Caki2 (cell line): ENCODE measurements around the gene CDIP1. TPM values are rescaled to one million over a fixed set of nuclear protein-coding genes. Genes with fewer than 3 reads are reported as not detected.

Experiments used
- DNase-seq: peaks from one replicate; pipeline ENCODE4 v3.0.0-alpha.2; 2015; ENCODE audit warnings: low read depth
- in situ Hi-C: cut with HindIII; loops from 2 replicates; pipeline ENCODE4 v1.10.0; 2016; ENCODE audit warnings: low sequenced_read_pairs, low pct_unique_long_range_greater_than_20kb, mixed read lengths
- total RNA-seq: library from RNA; depleted of rRNA; stranded (reverse); fragments of >200 nt; shearing (Covaris generic); gene quantifications from 2 replicates; pipeline ENCODE4 v1.2.3, GENCODE V29; 2014; ENCODE audit warnings: low replicate concordance

The CDIP1 gene
- total RNA-seq, 1 experiment from 2014 or later: 0.20 TPM

DNA sequence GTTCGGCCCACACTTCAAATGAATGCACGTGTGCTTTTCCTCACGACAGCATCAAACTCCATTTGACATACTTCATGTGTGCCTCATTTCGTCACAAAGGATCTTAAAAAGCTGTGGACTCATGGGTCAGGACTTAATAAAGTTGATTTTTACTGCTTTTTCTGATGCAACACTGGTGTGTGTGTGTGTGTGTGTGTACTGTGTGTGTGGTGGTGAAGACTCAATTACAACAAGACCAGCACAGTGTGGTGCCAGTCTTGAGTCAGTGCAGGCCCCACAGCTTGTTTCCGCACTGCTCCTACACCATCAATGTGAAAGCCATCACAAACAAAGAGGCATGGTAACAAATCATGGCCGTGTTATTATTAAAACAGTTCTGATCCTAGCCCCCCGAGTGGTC, 17.7 kb downstream of the CDIP1 start:
- in situ Hi-C loops: loop anchor here (25.0 kb wide), 1 partner anchor 116 kb away; no protein-coding TSS in a partner anchor
- DNase-seq: no peak

DNA sequence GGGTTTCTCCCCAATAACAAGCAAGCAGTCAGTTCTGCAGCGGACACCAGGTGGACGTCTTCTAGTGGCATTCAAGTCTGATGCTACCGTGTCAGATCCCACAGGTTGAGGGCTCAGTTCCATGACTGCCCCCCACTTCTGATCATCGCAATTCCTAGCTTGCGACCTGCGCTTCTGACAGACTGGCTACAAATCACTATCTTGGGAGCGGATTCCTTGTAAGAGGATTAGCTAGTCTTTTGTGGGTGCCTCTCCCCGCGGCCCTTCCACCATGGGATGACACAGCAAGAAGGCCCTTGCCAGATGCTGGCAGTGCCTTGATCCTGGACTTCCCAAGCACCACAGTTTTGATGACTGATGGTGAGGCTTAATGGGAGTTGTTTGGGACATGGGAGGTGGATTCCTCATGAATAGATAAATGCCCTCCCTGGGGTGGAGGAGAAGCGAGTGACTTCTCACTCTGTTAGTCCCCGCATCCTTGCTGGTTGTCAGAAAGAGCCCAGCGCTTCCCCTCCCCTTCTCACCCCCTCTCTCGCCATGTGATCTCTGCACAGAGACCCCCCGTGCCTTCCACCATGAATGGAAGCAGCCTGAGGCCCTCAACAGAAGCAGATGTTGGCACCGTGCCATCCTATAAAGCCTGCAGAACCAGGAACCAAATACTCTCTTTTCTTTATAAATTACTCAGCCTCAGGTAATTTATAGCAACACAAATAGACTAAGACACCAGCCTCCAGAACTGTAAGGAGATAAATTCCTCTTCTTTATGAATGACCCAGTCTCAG, 19.1 kb downstream of the CDIP1 start:
- DNase-seq: no peak
- in situ Hi-C loops: loop anchor here (25.0 kb wide), 1 partner anchor 118 kb away; no protein-coding TSS in a partner anchor

DNA sequence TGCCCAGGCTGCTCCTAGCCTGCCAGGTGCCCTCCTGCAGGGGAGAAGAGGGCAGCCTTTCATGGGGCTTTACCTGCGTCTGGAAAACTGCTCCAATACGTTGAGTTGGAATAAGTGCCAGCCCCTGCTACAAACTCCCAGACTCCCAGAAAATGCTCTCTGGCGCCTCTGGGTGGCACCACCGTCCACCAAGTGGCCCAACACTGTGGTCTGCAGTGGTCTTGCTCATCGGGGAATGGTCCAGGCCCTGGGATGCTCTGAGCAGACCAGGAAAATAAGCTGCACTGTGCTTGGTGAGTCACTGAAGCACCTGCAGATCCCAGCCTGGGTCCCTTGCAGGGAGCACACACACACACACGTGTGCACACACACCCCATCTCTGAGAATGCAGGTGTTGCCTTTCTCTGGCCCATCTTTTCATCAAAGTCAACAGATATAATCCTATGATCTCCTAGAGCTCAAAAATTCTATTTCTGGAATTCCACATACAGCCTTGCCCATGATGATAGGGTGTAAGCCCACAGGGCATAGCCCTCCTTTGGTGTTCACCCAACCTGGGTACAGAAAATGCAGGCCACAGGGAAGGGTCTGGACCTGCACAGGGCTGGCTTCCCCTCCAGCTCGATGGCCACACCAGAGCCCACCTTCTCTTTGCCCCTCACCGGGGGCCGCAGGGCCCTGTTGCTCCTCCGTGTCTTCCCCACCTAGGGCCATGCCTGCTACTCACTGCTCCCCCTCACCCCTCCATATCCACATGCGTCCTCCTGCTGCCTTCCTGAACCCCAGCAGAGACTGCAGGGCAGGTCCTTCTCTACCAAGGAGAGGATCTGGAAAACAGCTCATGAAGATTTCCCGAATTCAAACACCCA, 20.5 kb downstream of the CDIP1 start:
- peak; percentile 30 for DNase-seq
- in situ Hi-C loops: loop anchor here (25.0 kb wide), 1 partner anchor 119 kb away; no protein-coding TSS in a partner anchor

DNA sequence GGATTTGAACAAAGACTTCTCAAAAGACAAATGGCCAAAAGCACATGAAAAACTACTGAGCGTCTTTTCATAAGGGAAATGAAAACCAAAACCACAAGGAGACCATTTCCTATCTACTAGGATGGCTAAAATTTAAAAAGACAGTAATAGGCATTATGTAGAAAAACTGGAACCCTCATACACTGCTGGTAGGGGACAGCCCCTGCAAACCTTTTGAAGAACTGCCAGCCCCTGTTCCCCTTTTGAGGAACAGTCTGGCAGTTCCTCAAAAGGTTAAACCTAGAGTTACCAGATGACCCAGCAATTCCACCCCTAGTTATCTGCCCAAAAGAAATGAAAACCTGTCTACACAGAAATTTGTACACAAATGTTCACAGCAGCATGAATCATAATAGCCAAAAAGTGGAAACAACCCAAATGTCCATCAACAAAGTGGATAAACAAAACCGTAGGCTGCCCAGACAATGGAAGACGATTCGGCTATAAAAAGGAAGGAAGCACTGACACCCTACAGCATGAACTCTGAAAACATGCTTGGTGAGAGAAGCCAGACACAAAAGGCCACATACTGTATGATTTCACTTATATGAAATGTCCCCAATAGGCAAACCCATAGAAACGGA, 22.9 kb downstream of the CDIP1 start:
- in situ Hi-C loops: loop anchor here (25.0 kb wide), 1 partner anchor 122 kb away; no protein-coding TSS in a partner anchor

DNA sequence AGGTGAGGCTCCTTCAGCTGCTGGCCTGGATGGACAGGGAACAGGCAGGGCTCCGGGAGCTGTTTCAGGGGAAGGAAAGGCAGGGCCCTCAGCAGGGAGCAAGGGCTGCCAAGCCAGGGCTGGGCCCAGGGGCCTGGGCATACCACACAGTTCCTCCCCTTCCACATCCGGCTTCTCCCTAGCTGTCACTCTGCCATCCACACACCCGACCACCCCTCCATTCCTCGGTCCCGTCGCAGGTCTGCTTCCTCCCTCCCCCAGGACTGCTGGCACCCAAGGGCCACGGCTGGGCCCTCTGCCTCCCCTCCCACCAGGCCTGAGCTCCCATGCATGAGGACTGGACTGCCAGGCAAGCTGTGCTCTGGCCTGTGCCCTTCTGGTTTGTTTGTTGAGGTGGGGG, 24.0 kb downstream of the CDIP1 start:
- in situ Hi-C loops: loop anchor here (25.0 kb wide), 1 partner anchor 123 kb away; no protein-coding TSS in a partner anchor
- DNase-seq: no peak

More for the DNA sequence above, 22.9 kb downstream of the CDIP1 start:
- no peak for DNase-seq

DNA sequence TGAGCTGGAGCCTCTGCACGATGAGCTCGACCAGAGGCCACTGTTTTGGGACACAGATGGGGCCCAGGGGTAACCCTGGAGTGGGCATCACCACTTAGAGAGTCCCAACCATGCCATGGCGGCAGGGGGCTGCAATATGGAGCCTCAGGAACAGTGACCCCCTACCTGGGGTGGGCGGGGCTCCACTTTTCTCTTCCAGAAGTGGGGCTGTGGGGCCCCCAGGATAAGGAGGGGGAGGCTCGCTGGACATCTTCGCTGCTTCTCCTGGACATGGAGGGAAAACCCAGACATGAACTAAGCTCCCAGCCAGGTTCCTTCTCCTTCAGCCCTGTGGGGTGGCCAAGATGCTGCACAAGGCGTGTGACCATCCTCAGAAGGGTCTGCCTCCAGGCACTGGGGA, 24.7 kb downstream of the CDIP1 start:
- in situ Hi-C loops: loop anchor here (25.0 kb wide), 1 partner anchor 123 kb away; no protein-coding TSS in a partner anchor
- DNase-seq: no peak

DNA sequence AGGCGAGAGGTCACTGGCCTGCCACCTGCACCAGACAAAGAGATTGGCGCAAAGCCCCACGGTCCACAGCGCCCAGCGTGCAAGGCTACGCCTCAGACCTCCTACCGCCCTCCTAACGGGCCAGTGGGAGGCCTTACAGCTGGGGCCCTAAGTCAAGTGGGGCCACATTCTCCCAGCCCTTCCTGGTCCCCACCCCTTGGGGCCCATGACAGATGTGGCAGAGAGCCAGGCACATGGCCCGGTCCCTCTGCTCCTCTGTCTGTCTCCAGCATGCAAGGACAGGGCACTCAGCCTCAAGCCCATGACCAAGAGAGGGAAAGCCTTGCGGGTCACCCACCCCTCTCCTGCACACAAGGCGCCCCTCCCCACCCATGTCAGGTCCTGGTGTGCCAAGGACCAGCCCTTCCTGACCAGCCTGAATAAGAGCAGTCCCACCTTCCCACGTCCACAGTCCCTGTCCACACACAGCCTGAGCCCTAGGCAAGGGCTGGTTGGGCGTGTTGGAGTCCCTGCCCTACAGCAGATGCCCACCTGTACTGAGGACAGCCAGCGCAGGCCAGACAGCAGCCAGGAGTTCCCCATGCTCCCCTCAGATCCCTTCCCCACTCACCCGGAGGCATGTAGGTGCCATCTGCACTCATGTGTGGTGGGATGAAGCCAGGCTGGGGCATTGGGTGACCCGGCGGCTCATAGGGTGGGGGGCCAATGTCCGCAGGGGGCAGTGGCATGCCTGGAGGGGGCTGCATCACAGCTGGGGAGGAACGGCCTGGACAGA, 25.3 kb downstream of the CDIP1 start:
- no peak for DNase-seq
- in situ Hi-C loops: loop anchor here (25.0 kb wide), 1 partner anchor 124 kb away; no protein-coding TSS in a partner anchor

DNA sequence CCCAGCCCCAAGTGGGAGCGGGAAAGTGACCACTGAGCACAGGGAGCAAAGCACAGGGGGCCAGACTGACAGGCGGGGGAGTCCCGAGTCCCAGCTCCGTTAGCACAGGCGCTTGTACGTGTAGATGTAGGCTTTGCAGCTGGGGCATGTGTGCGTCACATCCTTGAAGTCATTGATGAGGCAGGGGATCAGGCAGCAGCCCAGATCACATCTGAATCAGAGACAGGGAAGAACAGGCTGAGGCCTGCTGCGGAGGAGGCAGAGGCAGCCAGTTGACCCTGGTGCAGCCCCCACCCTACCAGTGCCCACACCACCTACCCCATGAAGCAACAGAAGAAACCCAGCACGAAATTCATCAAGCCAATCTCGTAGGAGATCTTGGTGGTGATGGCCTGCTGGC, 26.1 kb downstream of the CDIP1 start:
- in situ Hi-C loops: loop anchor here (25.0 kb wide), 1 partner anchor 125 kb away; no protein-coding TSS in a partner anchor
- DNase-seq: no peak

DNA sequence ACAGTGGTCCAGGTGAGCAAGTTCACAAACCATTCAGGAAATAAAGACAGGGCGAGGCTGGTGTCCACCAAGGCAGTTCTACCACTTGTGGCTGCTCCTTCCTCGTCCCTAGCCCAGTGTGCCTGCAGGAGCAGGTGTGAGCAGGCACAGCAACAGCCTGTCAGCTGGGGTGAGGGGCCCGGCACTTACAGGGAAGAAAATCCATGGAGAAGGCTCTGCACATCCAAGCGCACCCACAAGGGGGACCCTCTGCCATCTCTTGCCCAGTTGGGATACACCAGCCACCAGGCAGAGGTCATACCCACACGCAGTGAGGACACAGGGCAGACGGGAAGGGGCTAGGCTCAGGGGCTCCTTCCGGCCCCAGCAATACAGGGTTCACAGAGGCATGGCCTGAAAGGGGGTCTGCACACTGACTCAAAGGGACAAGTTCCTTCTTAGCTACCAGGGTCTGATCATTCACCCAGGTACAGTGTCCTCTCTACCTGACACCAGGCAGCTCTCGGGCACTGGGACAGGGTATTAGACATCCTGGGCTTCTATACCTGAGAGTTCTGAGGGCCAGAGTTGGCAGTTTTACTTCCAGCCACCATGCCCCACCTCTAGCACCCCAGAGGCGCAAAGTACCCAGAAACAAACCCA, 27.0 kb downstream of the CDIP1 start:
- DNase-seq: peak; percentile 54
- in situ Hi-C loops: loop anchor here (25.0 kb wide), 1 partner anchor 126 kb away; no protein-coding TSS in a partner anchor

DNA sequence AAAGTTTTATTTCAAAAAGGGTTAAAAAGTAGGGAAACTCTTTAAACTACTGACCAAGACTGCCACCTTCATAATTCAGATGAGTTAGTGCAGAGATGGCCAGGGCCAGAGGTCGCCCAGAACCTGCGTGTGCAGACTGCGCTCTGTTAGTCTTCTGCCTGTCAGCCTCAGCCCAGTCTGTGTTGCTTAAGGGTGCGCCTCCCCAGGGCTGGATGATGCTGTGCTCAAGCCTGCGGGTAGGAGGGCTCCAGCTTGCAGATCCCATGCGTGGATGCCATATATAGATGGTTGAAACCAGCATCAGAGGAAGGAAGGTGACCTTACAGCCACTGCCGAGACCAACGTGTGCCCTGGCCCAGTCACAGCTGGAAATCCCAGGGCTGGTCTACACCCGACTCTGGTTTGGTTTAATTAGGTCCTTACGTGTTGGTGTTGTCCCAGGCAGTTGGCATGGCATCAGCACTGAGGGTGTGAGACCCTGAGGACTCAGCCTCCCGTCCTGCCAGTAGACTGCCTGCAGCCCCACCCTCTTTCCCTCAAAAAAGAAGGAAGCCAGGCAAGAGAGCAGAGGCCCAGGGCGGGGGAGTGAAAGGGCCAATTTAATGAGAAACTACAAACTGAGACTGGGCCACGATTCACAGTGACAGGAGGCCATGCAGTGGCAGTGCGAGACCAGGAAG, 27.7 kb downstream of the CDIP1 start:
- DNase-seq: no peak
- in situ Hi-C loops: loop anchor here (25.0 kb wide), 1 partner anchor 126 kb away; no protein-coding TSS in a partner anchor

DNA sequence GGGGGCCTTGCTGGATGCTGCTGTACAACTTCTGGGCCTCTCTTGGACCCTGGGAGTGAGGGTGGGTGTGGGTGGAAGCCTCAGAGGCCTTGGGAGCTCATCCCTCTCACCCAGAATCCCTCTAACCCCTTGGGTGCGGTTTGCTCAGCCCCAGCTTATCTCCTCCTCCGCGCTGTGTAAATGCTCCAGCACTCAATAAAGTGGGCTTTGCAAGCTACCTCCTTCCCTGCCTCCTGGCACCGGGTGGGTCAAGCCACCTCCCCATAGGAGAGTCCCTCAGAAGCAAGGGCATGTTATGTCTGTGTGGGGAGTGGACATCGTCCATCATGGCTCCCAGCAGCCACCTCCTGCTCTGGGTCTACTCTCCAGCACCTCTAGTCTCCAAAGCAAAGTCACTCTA, 28.4 kb downstream of the CDIP1 start:
- no peak for DNase-seq
- in situ Hi-C loops: loop anchor here (25.0 kb wide), 1 partner anchor 127 kb away; no protein-coding TSS in a partner anchor

DNA sequence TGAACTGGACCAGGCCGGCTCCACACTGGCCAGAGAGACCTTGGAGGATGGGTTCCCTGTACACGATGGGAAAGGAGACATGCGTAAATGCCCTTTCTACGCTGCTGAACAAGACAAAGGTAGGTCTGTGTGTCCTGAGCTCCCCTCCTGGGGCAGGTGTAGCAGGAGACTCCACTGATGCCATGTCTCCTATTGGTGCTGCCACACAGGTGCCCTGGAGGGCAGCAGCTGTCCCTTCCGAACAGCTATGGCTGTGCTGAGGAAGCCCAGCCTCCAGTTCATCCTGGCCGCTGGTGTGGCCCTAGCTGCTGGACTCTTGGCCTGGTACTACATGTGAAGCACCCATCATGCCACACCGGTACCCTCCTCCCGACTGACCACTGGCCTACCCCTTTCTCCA, 29.2 kb downstream of the CDIP1 start:
- no peak for DNase-seq
- in situ Hi-C loops: loop anchor here (25.0 kb wide), 1 partner anchor 128 kb away; no protein-coding TSS in a partner anchor

DNA sequence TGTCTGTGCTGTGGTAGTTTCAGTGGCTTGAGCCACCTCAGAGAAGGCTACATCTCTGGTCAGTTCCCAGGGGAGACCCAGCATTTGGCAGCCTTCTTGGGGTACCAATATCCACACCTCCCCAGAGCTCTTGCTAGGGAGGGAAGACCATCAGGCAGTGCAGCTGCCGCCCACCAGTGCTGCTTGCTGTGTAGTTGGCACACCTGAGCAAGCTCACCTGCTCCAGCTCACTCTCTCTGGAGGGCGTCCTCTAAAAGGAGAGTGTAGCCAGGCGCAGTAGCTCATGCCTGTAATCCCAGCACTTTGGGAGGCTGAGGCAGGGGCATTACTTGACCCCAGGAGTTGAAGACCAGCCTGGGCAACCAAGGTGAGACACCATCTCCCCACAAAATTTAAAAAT, 29.8 kb downstream of the CDIP1 start:
- in situ Hi-C loops: loop anchor here (25.0 kb wide), 1 partner anchor 128 kb away; no protein-coding TSS in a partner anchor
- DNase-seq: no peak

DNA sequence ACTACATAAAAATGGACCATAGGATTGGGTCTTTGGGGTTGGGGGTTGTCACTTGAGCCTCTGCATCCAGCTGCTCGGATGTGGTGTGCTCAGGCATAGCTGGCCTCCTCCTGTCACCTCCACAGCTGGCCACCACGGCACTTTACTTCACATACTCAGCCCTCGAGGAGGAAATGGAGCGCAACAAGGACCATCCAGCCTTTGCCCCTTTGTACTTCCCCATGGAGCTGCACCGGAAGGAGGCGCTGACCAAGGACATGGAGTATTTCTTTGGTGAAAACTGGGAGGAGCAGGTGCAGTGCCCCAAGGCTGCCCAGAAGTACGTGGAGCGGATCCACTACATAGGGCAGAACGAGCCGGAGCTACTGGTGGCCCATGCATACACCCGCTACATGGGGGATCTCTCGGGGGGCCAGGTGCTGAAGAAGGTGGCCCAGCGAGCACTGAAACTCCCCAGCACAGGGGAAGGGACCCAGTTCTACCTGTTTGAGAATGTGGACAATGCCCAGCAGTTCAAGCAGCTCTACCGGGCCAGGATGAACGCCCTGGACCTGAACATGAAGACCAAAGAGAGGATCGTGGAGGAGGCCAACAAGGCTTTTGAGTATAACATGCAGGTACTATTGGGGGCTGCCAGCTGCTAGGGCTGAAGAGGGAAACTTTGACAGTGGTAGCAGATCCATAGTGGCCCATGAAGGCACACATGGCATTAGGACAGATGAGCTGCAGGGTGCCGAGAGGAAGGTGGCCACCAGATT, 30.8 kb downstream of the CDIP1 start:
- DNase-seq: no peak
- in situ Hi-C loops: loop anchor here (25.0 kb wide), 1 partner anchor 130 kb away; no protein-coding TSS in a partner anchor

DNA sequence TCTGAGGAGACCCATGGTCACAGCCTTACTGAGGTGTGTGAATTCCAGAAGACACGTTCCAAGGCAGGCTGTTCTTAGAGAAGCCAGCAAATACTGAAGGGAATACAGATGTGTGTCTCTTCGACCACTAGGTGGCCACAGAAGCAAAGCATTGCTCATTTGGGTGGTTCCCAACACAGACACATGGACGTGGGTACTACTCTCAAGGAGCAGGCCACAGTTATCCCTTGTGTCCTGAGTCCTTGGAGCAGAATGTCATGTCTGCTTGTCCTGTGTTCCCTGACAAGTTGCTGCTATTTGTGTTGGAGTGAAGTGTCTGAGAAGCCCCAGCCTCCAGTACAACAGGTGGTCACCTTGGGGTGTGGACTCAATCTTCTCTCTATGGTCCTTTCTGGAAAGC, 32.1 kb downstream of the CDIP1 start:
- peak; percentile 59 for DNase-seq
- in situ Hi-C loops: loop anchor here (25.0 kb wide), 1 partner anchor 131 kb away; no protein-coding TSS in a partner anchor
